ENCODE results near the gene CRYL1. TPM values are rescaled to one million over a fixed set of nuclear protein-coding genes. Genes with fewer than 3 reads are reported as not detected.

The CRYL1 gene
- total and polyA plus RNA-seq, 9 of the 15 experiments (the other 6 are each of a cell fraction or from before 2014, with no cell fraction given) = 1.0 to 6.9 (median 2.4) TPM

GRCh38 chr13:20519875-20520274 is 5.8 kb downstream of the CRYL1 start (continued):
- no peak for TF ChIP-seq RBM22 (IDR thresholded peaks at IDR 0.05; ENCODE audit: low read depth, low read length, poor library complexity, severe bottlenecking)
- TF ChIP-seq ATF7 (IDR thresholded peaks at IDR 0.05) = no peak
- TF ChIP-seq SMAD4 (CRISPR knock-in tag; conservative IDR thresholded peaks at IDR 0.05) = no peak
- TF ChIP-seq ZNF592 (IDR thresholded peaks at IDR 0.05) = no peak
- TF ChIP-seq PURB (CRISPR knock-in tag; IDR thresholded peaks at IDR 0.05; ENCODE audit: low read depth) = no peak
- no peak for TF ChIP-seq ETS2 (tag; IDR thresholded peaks at IDR 0.05; ENCODE audit: borderline replicate concordance, poor library complexity, severe bottlenecking)
- no peak for TF ChIP-seq ZMIZ1 (IDR thresholded peaks at IDR 0.05; ENCODE audit: low read depth in 2 of 2, low read length in 2 of 2)
- TF ChIP-seq U2AF1 (optimal IDR thresholded peaks at IDR 0.05; ENCODE audit: low read depth, low read length) = no peak
- no peak for TF ChIP-seq MLX (CRISPR knock-in tag; conservative IDR thresholded peaks at IDR 0.05)

All from K562 (cell line).